ENCODE results near the gene PXN.

GRCh38 chr12:120229071-120229486 lies 36.5 kb downstream of the PXN start:
- TF ChIP-seq, protein P1, sequence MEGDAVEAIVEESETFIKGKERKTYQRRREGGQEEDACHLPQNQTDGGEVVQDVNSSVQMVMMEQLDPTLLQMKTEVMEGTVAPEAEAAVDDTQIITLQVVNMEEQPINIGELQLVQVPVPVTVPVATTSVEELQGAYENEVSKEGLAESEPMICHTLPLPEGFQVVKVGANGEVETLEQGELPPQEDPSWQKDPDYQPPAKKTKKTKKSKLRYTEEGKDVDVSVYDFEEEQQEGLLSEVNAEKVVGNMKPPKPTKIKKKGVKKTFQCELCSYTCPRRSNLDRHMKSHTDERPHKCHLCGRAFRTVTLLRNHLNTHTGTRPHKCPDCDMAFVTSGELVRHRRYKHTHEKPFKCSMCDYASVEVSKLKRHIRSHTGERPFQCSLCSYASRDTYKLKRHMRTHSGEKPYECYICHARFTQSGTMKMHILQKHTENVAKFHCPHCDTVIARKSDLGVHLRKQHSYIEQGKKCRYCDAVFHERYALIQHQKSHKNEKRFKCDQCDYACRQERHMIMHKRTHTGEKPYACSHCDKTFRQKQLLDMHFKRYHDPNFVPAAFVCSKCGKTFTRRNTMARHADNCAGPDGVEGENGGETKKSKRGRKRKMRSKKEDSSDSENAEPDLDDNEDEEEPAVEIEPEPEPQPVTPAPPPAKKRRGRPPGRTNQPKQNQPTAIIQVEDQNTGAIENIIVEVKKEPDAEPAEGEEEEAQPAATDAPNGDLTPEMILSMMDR (IDR thresholded peaks at IDR 0.05): no peak
- TF ChIP-seq POLR2A (IDR thresholded peaks at IDR 0.05): no peak

Measured in right lobe of liver (tissue), 4 donors.